Activated naive CD8-positive, alpha-beta T cell treated with anti-CD3 and anti-CD28 coated beads, Interleukin-2, amount 10 ng/mL, durations not matched to agents 7 days and 5 days (primary cell): ENCODE results near the gene TDRKH. TPM values are rescaled to one million over a fixed set of nuclear protein-coding genes. Genes with fewer than 3 reads are reported as not detected.
"Not testable (repeated sequence)": the region's sequence is repeated elsewhere in the genome, so short reads cannot be mapped to it uniquely, and the experiment has no call there.

Experiments used
- ATAC-seq: fragments of 150-1000 bp; cut with Tn5 transposase; one replicate; pipeline ENCODE4 v1.10.0; 2021; ENCODE audit warnings: low read depth, moderate library complexity
- POLR2A ChIA-PET: fragments of 350-600 bp; sonication (Branson Sonifier 250); formaldehyde crosslinking; loops from one replicate; lab custom pipeline; 2021; ENCODE audit warnings: antibody characterized with exemption; lab: Charles Lee
- DNase-seq: peaks from one replicate; pipeline ENCODE4 v3.0.0; 2021
- H3K27ac Mint-ChIP-seq: one replicate; pipeline ENCODE4 v1.8.0; 2022; ENCODE audit warnings: mild to moderate bottlenecking, mixed read lengths
- H3K27me3 Mint-ChIP-seq: one replicate; pipeline ENCODE4 v1.8.0; 2022; ENCODE audit warnings: mild to moderate bottlenecking, moderate library complexity, mixed read lengths
- H3K36me3 Mint-ChIP-seq: one replicate; pipeline ENCODE4 v1.8.0; 2021; ENCODE audit warnings: mild to moderate bottlenecking, mixed read lengths
- H3K4me1 Mint-ChIP-seq: one replicate; pipeline ENCODE4 v1.8.0; 2021; ENCODE audit warnings: mixed read lengths
- H3K4me3 Mint-ChIP-seq: one replicate; pipeline ENCODE4 v1.8.0; 2022; ENCODE audit warnings: mild to moderate bottlenecking, moderate library complexity, mixed read lengths
- H3K9me3 Mint-ChIP-seq: one replicate; pipeline ENCODE4 v1.8.0; 2021; ENCODE audit warnings: mixed read lengths
- total RNA-seq, 2 experiments: library from RNA; stranded (reverse); gene quantifications; one replicate each; pipeline ENCODE4 v1.2.3, GENCODE V29; 2021

The TDRKH gene
- total RNA-seq, 2 experiments from 2014 or later: 15.9 to 16.1 TPM

- H3K4me1 Mint-ChIP-seq, ATAC-seq, H3K9me3 Mint-ChIP-seq, H3K36me3 Mint-ChIP-seq, H3K27me3 Mint-ChIP-seq, DNase-seq, H3K4me3 Mint-ChIP-seq, H3K27ac Mint-ChIP-seq, POLR2A ChIA-PET: not testable (repeated sequence)
These were observed 8.3 kb downstream of the TDRKH start for GRCh38 chr1:151782026-151782425.

DNA sequence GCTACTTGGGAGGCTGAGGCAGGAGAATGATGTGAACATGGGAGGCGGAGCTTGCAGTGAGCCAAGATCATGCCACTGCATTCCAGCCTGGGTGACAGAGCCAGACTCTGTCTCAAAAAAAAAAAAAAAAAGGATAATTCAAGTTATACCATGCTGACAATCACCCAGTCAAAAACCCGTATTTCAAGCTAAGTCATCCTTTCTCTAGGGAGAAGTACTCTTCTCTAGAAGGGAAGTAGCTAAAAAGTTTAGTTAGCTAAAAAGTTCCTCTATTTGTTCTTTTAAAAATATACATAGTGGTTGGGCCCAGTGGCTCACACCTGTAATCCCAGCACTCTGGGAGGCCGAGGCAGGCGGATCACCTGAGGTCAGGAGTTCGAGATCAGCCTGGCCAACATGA lies 9.6 kb downstream of the TDRKH start:
- H3K27ac Mint-ChIP-seq, H3K4me1 Mint-ChIP-seq, H3K36me3 Mint-ChIP-seq, POLR2A ChIA-PET, H3K4me3 Mint-ChIP-seq, H3K27me3 Mint-ChIP-seq, DNase-seq, ATAC-seq, H3K9me3 Mint-ChIP-seq: not testable (repeated sequence)

DNA sequence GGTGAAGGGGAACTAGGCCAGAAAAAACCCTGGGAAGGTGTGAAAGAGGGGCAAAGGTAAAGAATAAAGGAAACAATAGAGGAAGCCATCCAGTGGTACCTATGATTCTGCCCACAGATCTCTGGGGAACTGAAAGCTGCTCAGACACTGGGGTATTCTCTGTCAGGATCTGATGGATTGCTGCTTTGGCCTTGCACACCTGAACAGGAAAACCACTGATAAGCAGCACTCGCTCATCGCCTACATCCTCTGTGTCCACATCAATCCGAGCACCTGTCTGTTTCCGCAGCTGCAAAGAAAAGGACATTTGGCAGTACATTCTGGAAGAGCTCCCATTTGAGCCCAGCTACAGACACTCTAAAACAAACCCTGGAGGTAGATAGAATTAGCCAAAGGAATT lies 10.4 kb downstream of the TDRKH start:
- no peak for ATAC-seq
- Mint-ChIP-seq H3K27me3 (no peaks in the 10 kb centered on the region), H3K27ac (no peak overlapping the region), H3K4me3 (no peak overlapping the region), H3K36me3 (peaks cover 6% of the 10 kb centered on the region), H3K9me3 (no peaks in the 10 kb centered on the region), H3K4me1 (peaks cover 2% of the 10 kb centered on the region)
- DNase-seq: no peak
- POLR2A ChIA-PET: no interaction called here

GRCh38 chr1:151777317-151777716 lies 13.0 kb downstream of the TDRKH start:
- ATAC-seq (no peak), DNase-seq (no peak)
- POLR2A ChIA-PET: interaction anchor here (0.6 kb wide), 1 partner anchor 186 kb away, joined by 3 read pairs; no protein-coding TSS in a partner anchor
- peaks cover 6% of the 10 kb centered on the region for H3K36me3 Mint-ChIP-seq
- no peak overlapping the region for H3K27ac Mint-ChIP-seq
- no peaks in the 10 kb centered on the region for H3K9me3 Mint-ChIP-seq
- no peaks in the 10 kb centered on the region for H3K27me3 Mint-ChIP-seq
- H3K4me1 Mint-ChIP-seq: peaks cover 2% of the 10 kb centered on the region
- H3K4me3 Mint-ChIP-seq: no peak overlapping the region

- H3K27me3 Mint-ChIP-seq: no peaks in the 10 kb centered on the region
- POLR2A ChIA-PET: no interaction called here
- ATAC-seq: no peak
These were observed 13.6 kb downstream of the TDRKH start for GRCh38 chr1:151776665-151777062.

GRCh38 chr1:151775894-151776664 lies 14.2 kb downstream of the TDRKH start:
- no peak overlapping the region for H3K27ac Mint-ChIP-seq
- no peak overlapping the region for H3K4me3 Mint-ChIP-seq
- POLR2A ChIA-PET: interaction anchor here (1.3 kb wide), 1 partner anchor 13 kb away, joined by 4 read pairs; the partner anchor contains the start of gene MRPL9
- DNase-seq (no peak), ATAC-seq (no peak)
- no peaks in the 10 kb centered on the region for H3K27me3 Mint-ChIP-seq
- H3K36me3 Mint-ChIP-seq: peaks cover 4% of the 10 kb centered on the region
- H3K9me3 Mint-ChIP-seq: no peaks in the 10 kb centered on the region
- peaks cover 2% of the 10 kb centered on the region for H3K4me1 Mint-ChIP-seq

More at GRCh38 chr1:151776665-151777062, 13.6 kb downstream of the TDRKH start:
- no peak for DNase-seq
- peaks cover 2% of the 10 kb centered on the region for H3K4me1 Mint-ChIP-seq
- peaks cover 6% of the 10 kb centered on the region for H3K36me3 Mint-ChIP-seq
- no peak overlapping the region for H3K4me3 Mint-ChIP-seq
- H3K9me3 Mint-ChIP-seq: no peaks in the 10 kb centered on the region
- no peak overlapping the region for H3K27ac Mint-ChIP-seq

DNA sequence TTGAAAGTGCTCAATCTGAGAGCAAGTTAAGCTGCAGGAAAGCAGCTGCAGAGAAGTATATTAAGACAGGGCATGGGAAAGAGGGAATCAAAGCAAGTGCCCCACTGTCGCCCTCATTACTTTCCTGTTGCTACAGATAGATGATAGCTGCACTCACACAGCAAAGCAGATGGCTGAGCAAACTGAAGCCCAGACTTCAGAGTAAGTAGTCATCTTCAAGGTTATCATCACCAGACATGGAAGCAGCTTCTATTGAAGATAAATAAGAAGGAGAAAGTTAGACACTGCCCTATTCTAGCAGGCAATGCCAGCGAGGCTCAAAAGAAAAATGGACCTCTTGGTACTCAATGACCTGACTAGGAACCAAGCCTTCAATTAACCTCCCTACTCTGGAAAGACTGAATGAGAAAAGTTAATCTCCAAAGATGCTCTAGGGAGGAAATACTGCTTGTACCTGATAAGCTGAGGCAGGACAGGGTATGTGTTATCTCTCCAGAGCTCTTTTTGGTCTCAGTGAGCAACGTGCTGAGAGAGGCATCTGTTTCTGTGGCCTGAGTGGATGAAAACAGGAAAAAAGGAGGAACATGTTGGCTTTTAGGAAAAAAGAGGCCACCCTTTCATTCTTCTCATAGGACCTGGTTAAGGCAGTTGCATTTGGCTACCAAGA lies 15.9 kb downstream of the TDRKH start:
- ATAC-seq (no peak), DNase-seq (no peak)
- no peak overlapping the region for H3K4me3 Mint-ChIP-seq
- H3K9me3 Mint-ChIP-seq: no peaks in the 10 kb centered on the region
- POLR2A ChIA-PET: interaction anchor here (1.3 kb wide), 1 partner anchor 11 kb away, joined by 4 read pairs; the partner anchor contains the start of gene MRPL9
- peaks cover 4% of the 10 kb centered on the region for H3K36me3 Mint-ChIP-seq
- H3K27ac Mint-ChIP-seq: no peak overlapping the region
- no peaks in the 10 kb centered on the region for H3K27me3 Mint-ChIP-seq
- H3K4me1 Mint-ChIP-seq: no peaks in the 10 kb centered on the region

GRCh38 chr1:151773702-151774101 lies 16.6 kb downstream of the TDRKH start:
- Mint-ChIP-seq H3K4me3 (no peak overlapping the region), H3K9me3 (no peaks in the 10 kb centered on the region), H3K27me3 (no peaks in the 10 kb centered on the region), H3K4me1 (no peaks in the 10 kb centered on the region), H3K36me3 (peaks cover 4% of the 10 kb centered on the region), H3K27ac (no peak overlapping the region)
- DNase-seq (no peak), ATAC-seq (no peak)
- POLR2A ChIA-PET: no interaction called here

DNA sequence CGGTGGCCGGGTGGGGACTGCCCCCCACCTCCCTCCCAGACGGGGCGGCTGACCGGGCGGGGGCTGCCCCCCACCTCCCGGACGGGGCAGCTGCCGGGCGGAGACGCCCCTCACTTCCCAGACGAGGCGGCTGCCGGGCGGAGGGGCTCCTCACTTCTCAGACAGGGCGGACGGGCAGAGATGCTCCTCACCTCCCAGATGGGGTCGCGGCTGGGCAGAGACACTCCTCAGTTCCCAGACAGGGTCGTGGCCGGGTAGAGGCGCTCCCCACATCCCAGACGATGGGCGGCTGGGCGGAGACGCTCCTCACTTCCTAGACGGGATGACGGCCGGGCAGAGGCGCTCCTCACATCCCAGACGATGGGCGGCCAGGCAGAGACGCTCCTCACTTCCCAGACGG lies 21.0 kb downstream of the TDRKH start:
- POLR2A ChIA-PET, H3K4me3 Mint-ChIP-seq, H3K9me3 Mint-ChIP-seq, DNase-seq, H3K4me1 Mint-ChIP-seq, H3K27ac Mint-ChIP-seq, ATAC-seq, H3K36me3 Mint-ChIP-seq, H3K27me3 Mint-ChIP-seq: not testable (repeated sequence)

- POLR2A ChIA-PET, H3K27ac Mint-ChIP-seq, H3K36me3 Mint-ChIP-seq, DNase-seq, H3K4me3 Mint-ChIP-seq, H3K27me3 Mint-ChIP-seq, ATAC-seq, H3K9me3 Mint-ChIP-seq: not testable (repeated sequence)
- H3K4me1 Mint-ChIP-seq: peaks cover 10% of the 10 kb centered on the region
These were observed 21.8 kb downstream of the TDRKH start for GRCh38 chr1:151768351-151769066.

DNA sequence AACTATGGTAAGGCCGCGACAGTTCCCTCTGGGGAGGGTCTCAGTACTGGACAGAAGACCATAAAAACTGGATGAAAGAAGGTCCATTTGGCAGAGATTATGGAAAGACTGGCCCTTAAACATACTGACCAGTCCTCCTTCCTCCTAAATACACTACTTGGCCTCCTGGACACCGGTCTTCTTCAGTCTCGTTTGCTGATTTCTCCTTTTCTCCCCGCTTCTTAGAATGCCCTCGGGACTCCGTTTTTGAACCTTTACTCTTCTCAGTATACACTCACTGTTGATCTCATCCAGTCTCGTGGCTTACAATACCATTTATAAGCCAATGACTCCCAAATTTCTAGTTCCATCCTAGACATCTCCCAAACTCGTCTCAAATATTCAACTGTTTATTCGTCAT lies 26.3 kb downstream of the TDRKH start:
- H3K4me3 Mint-ChIP-seq: peak overlapping the region; percentile 86
- H3K9me3 Mint-ChIP-seq: no peaks in the 10 kb centered on the region
- H3K27me3 Mint-ChIP-seq: no peaks in the 10 kb centered on the region
- POLR2A ChIA-PET: interaction anchor here (1.1 to 2.3 kb wide), 4 partner anchors 8 to 574 kb away, joined by 3 to 17 read pairs (median 3); partner anchors contain the start of genes TDRKH and VPS72
- H3K27ac Mint-ChIP-seq: peak overlapping the region; percentile 95
- peaks cover 17% of the 10 kb centered on the region for H3K4me1 Mint-ChIP-seq
- ATAC-seq (no peak), DNase-seq (no peak)
- peaks cover 11% of the 10 kb centered on the region for H3K36me3 Mint-ChIP-seq

GRCh38 chr1:151762941-151763921 lies 27.1 kb downstream of the TDRKH start, which contains the start of gene MRPL9:
Gene MRPL9, minus strand, starts transcription at chr1:151763496. Its CDS starts 17 bp downstream, at chr1:151763479.
- POLR2A ChIA-PET: interaction anchor here (0.6 to 2.3 kb wide), 11 partner anchors 9 to 573 kb away, joined by 3 to 17 read pairs (median 3); partner anchors contain the start of genes CGN, TDRKH and VPS72
- Mint-ChIP-seq H3K27ac (peak within 1 kb of the TSS; percentile 95), H3K4me1 (peaks cover 15% of the 10 kb centered on the region), H3K27me3 (no peaks in the 10 kb centered on the region), H3K9me3 (no peaks in the 10 kb centered on the region), H3K36me3 (peaks cover 11% of the 10 kb centered on the region), H3K4me3 (peak within 1 kb of the TSS; percentile 86)
- ATAC-seq (peak; percentile 99), DNase-seq (peak; percentile 88)
